ENCODE data around the gene PREPL.

DNA sequence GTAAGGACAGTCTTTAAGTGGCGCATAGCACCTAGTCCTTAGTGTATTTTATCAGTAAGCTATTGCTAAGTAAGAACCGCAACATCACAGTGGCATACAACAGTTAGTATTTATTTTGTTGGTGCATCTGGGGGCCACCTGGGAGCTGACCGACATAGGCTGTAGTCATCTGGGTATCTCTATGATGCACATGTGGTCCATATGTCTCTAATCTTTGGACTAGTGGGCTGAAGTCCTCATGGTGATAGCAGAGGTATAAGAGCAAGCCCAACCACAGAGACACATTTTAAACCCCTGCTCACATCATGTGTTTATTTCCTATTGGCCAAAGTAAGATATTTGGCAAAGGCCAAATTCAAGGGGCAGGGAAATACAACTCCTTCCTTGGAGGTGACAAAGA, 3.3 kb upstream of the PREPL start:
- no peak for TF ChIP-seq CTCF (IDR thresholded peaks at IDR 0.05; ENCODE audit: low read length)
- TF ChIP-seq EZH2 (optimal IDR thresholded peaks at IDR 0.05; ENCODE audit: low read depth, low read length) = no peak
